ENCODE data around the gene TP53.
"Not testable (repeated sequence)": the region's sequence is repeated elsewhere in the genome, so short reads cannot be mapped to it uniquely, and the experiment has no call there.

TP53 gene

DNA sequence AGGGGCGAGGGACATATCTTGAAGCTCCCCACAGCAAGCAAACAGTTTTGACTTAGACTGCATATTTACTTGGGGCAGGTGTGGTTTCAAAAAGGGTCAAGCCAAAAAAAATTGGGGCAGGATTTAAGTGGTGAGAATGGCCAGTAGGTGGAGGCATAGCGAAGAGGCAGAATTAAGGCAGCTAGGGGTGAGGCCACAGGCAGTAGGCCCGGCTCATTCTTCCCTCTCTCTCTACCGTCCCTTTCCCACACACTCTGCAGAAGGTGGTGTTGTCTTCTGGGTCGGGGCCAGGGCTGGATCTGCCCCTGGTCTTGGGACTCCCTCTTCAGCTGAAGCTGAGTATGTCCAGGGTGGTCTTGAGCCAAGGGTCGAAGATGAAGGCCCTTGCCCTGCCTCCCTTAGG, 54.8 kb downstream of the TP53 start:
- DNase-seq (ENCODE audit: low read depth in 1 of 2, low spot score in 1 of 2) = no peak

DNA sequence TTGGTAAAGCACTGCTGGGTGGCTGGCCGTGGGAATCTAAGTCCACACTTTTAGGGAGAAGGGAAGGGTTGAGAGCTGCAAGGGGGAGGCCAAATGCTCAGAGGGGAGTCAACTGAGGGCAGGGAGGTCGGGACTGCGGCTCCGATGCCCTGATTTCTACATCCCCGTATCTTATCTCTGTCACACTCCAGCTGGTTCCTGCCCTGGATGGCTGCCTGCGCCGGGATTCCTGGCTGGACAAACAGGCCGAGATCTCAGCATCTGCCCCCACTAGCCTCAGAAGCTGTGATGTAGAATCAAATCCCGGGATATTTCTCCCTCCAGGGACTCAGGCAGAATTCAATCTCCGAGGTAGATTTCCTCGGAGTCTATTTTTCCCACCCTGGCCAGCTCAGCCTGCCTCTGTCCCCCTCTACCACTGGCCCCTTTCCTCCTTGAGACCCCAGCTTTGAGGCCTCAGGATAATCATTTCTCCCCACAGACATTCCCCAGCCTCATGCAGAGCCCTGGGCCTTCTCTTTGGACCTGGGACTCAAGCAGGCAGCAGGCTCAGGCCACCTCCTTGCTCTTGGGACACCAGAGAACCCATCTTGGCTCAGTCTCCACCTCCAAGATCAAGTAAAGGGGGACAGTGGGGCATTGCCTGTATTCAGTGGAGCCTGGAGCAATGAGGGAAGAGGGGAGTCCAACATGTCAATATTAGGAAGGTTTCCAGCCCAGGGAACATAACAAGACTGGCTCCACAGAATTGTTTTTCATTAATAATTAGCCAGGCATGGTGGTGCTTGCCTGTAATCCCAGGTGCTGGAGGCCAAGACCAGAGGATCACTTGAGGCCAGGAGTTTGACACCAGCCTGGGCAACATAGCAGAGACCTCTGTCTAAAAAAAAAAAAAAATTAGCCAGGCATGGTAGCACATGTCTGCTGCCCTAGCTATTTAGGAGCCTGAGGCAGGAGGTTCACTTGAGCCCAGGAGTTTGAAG, 55.6 kb downstream of the TP53 start:
- DNase-seq (ENCODE audit: low read depth in 1 of 2, low spot score in 1 of 2) = no peak

GRCh38 chr17:7629939-7630571, 57.2 kb downstream of the TP53 start, which contains the start of gene SHBG:
TSS of gene SHBG (plus strand) at chr17:7630135. CDS start at chr17:7630173, 38 bp downstream.
- DNase-seq (ENCODE audit: low read depth in 1 of 2, low spot score in 1 of 2) = no peak

DNA sequence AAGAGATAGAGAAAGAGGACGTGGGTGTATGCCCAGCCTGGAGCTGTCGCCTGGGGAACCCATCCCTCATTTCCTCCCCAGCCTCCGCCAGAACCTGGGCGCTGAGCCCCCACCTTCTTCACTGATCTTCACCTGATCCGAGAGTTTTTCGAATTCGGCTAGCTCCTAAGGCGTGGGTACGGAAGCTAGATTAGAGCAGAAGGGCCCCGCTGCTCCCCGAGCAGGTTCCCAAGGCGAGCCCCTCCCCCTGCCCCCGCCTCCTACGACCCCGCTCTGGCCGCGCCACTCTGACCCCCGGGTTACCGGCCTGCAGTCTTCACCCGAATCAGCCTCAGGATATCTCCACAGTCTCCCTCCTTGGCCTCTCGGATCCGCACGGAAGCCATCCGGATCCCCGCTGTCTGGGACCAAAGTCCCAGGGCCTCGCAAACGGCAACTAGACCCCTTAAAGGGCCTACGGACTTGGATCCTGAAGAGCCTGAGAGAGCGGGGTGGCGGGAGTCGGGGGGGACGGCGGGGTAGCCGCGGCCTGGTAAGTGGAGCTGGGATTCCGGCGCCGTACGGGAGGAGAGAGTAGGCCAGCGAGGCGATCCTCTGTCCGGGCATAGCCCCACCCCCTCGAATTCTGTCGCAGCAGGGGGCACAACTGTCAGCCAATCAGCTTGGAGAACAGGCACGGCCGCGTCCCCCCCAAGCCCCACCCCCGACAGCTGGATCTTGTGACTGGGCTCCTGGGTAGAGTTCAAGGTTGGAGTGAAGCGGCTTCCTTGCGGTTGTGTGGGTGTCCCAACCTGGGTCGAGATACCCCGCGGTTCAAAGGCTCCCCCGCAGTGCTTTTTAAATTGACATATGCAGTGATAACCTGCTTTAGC, 59.8 kb downstream of the TP53 start, which contains the start of gene SAT2:
SAT2 (minus strand) TSS at position 572 of the 872 bp plus-strand sequence; CDS start at position 386, 186 bp downstream.
- peak; percentile 66 to 71 for DNase-seq (ENCODE audit: low read depth in 1 of 2, low spot score in 1 of 2)

DNA sequence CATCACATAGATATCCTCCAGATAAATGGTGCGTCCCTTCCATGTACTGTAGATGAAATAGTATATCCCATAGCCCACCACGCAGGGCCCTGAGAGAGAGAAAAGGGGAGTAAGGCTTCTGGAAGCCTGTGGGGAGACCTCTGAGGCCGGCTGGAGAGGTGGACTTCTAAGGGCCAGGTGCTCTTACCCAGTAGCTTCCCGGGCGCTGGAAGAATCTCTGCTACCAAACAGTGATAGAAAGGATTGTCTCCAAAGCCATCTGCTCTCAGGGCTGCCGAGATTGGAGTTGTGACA, 60.4 kb downstream of the TP53 start:
- DNase-seq (ENCODE audit: low read depth in 1 of 2, low spot score in 1 of 2) = no peak

DNA sequence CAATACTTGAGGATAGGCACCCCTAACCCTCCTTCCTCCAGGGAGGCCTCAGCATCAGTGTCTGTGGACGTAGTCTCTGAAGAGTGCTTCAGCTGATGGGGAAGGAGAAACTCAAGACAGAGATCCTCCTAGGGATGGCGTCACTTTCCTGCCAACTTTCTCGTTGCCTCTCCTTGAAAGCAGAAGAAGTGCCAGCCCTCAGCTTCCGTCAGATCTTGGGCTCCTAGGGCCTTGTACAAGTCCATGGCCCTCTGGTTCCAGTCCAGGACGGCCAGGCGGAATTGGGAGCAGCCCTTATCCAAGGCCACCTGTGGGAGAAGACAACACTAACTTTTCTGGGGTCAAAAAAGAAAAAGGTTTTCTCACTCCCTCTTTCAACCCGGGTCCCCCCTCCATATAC, 61.0 kb downstream of the TP53 start:
- no peak for DNase-seq (ENCODE audit: low read depth in 1 of 2, low spot score in 1 of 2)

DNA sequence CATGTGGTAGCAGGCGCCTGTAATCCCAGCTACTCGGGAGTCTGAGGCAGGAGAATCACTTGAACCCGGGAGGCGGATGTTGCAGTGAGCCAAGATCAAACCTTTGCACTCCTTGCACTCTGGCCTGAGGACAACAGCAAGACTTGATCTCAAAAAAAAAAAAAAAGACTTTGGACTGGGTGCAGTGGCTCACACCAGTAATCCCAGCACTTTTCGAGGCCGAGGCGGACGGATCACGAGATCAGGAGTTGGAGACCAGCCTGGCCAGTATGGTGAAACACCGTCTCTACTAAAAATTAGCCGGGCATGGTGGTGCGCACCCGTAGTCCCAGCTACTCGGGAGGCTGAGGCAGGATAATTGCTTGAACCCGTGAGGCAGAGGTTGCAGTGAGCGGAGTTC, 61.5 kb downstream of the TP53 start:
- not testable (repeated sequence) for DNase-seq (ENCODE audit: low read depth in 1 of 2, low spot score in 1 of 2)

- DNase-seq (ENCODE audit: low read depth in 1 of 2, low spot score in 1 of 2) = no peak
Measured at GRCh38 chr17:7623661-7624060, 63.6 kb downstream of the TP53 start.

DNA sequence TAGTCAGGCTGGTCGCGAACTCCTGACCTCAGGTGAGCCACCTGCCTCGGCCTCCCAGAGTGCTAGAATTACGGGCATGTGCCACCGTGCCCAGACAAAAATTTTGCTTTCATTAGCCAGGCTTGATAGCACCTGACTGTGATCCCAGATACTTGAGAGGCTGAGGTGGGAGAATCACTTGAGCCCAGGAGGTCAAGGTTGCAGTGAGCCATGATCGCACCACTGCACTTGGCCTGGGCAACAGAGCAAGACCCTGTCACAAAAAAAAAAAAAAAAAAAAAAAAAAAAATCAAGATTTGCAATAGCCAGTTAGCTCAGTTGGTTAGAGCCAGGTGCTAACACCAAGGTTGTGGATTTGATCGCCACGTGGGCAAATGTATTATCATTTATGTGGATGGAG, 66.5 kb downstream of the TP53 start:
- DNase-seq (ENCODE audit: low read depth in 1 of 2, low spot score in 1 of 2) = no peak

- no peak for DNase-seq (ENCODE audit: low read depth in 1 of 2, low spot score in 1 of 2)
Measured at GRCh38 chr17:7618608-7619007, 68.7 kb downstream of the TP53 start.
